HTERT RPE-1 (cell line): ENCODE measurements around the gene SAMD10.

Source experiments
- in situ Hi-C: fragments of 300-500 bp; cut with MboI; formaldehyde crosslinking; loops from 4 replicates; pipeline ENCODE4 v1.14.3; 2020; ENCODE audit warnings: low sequenced_read_pairs

The SAMD10 gene

DNA sequence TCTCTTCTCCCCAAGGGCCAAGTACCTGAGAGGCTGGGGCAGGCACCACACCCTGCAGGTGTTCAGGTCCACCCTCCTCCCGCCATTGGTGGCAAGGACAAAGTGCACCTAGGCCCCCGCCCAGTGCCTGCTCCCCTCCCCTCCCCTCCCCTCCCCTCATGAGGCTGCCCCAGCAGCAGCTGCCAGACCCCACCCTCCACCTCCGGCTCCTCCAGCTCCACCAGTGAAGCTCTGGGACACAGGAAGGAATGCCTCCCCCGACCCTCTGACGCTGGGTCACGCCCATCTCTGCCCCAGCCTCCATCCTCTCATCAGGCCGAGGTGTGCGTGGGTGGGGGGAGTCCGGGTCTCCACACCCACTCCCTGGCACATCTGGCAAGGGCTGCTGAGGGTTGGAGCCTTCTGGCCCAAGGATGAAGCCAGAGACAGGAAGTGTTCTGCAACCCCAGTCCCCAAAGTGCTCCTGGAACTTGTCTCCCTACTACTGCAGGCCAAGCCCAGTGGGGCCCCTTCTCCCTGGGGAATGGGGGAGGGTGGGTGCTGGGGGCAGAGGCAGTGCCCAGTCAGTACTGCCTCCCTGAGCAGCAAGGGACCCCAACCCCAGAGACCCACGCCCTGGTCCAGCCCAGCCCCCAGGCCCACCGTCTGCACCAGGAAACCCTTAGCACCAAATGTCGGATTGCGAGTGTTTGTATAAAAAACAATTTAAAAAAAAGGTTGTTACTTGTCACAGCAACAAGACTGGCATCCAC is 21.6 kb downstream of the SAMD10 start:
- in situ Hi-C loops, result no loop called here

DNA sequence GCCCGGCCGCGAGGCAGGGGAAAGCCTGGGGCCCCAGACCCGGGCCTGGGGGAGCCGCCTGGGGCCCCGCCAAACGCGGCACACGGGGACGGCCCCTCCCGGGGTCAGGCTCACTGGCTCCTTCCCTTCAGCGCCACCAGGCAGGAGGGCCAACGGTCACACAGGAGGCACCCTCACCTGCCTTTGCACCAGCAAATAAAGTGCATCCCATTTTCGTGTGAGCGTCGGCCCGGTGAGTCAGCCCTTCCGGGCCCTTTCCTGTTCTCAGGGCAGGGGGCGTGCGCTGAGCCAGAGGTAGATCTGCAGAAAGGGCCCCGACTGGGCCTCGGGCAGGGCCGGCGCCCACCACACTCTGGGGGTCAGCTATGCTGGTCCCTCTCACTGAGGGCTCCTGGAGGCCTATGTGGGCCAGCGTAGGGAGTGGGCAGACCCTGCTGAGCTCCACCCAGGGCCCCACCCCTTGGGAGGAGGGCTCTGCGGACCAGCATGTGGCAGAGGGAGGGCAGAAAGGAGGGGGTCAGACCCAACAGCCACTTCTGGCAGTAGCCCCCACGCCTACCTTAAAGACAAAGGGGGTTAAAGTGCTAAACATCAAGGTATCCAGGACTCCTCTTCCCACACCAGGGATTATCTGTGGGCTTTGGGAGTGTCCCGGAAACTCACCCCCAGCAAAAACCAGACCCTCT is 22.3 kb downstream of the SAMD10 start:
- in situ Hi-C loops, result no loop called here

DNA sequence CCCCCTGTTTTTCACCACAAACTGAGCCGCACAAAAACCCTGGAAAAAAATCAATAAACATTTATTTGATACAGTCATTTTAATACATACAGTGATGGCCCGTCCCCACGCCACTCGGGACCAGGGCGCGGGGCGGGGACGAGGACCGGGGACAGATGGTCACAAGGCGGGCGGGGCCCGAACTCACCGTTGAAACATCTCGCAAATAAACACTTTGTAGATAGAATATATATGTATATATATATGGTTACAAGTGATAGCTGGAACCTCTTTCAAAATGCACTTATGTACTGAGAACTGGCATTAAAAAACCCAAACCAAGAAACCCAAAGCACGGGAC is 22.8 kb downstream of the SAMD10 start:
- in situ Hi-C loops, result no loop called here

DNA sequence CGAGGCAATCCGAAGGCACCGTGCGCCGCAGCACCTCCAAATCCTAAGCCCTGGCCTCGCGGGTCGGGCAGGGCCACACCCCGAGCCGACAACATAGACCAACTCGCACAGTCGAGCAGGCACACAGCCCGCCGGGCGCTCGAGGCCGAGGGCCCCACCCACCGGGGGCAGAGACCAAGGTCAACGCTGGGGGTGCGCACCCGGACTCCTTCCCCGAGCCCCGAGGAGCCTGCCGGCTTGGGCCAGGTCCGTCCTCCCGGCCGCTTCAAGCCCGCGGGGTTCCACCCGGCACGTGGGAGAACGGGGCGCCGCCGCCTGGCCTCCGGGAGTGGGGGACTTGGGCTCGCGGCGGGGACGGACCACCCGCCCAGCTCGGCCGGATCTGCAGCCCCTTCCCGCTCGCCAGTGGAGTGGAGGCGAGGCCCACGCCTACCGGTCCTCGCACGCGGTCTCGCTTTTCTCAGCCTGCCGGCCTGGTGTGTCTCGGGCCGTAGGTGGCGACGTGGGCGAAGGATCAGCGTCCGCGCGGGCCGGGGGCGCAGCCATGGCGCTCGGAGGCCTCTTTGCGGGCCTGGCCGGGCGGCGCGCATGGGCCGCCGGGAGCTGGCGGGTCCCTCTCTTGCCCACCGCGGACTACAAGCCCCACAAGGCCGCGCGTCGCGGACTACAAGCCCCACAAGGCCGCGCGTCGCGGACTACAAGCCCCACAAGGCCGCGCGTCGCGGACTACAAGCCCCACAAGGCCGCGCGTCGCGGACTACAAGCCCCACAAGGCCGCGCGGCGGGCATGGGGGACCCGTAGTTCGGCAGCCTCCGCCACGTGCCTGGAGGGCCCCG is 23.4 kb downstream of the SAMD10 start, which contains the start of gene UCKL1:
Gene UCKL1 (minus strand): TSS at position 590 of the 837 bp plus-strand sequence. CDS start 44 bp downstream, at position 546.
- in situ Hi-C loops, result no loop called here

DNA sequence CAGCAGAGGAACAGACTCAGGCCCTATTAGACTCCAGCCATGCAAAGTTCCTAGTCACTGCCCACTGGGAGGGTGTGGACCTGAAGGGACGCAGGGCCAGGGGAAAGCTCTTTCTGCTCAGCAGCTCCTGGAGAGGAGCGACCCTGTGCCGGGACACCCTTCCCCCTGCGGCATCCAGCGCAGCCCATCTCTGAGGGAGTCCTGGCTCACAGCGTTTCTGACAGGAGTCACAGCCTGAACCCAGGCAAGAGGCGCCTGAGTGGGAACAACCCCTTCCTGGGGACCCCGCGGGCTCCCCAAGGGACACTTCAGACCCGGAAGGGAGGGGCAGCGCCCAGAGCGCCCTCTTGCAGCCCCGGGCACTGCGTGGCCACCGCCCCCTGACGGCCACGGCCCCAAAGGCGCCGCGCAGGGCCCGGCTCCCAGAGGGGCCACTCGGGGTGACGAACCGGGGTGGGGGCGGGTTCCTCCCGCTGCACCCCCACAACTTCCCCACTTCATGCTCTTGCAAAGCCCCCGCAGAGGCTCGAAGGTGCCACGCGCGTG is 24.1 kb downstream of the SAMD10 start:
- in situ Hi-C loops, result no loop called here

DNA sequence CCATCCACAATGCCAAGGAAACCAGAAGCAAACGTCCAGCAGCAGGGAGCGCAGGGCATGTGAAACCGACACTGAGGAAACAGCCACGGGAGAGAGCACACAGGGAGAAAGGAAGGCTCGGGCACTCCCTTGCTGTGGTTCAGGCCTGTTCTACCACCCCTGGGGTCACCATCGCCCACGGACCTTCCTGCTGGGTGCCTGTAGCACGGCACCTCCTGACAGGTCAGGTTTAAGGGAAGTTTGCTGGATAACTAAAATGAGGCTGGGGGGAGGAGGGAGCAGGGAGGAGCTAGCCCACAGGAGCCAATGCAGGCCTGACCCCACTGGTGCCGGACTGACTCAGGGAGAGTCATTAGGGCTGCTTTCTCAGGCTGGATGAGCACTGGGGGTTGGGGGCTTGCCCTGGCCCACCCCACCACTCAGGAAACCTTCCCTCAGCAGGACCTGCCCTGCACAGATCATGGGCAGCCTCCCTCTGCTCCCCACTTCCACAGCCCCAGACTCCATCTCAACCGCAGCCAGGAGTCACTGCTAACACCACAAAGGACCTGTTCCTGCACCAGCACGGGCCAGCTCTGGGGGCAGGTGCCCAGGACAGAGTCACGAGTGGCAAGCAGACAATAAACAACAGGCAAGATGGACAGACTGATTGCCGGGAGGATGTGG is 25.5 kb downstream of the SAMD10 start:
- in situ Hi-C loops, result no loop called here

DNA sequence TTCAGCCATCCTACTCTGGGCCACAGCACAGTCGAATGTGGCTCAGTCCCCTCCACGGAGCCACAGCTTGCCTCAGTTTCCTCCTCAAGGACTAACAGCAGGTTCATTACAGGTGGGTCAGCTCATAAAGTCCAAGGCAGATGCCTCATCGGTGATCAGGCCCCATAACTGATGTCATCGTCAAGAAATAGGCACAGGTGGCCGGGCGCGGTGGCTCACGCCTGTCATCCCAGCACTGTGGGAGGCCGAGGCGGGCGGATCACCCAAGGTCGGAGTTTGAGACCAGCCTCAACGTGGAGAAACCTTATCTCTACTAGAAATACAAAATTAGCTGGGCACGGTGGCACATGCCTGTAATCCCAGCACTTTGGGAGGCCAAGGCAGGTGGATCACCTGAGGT is 26.7 kb downstream of the SAMD10 start:
- in situ Hi-C loops, result no loop called here

DNA sequence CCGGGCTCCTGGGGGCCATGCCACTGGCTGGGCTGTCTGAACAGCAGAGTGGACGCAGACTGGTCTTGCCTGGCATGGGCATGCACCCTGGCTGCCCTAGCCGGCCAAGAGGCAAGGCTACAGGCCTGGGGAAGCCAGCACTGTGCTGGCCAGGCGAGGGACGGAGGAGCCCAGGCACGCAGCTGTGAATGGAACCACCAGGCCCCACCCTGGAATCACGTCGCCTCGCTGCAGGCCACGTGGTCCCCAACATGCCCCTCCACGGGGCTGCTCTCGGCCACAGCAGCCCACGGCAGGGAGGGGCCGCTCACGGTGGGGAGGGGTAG is 27.3 kb downstream of the SAMD10 start:
- in situ Hi-C loops, result no loop called here

DNA sequence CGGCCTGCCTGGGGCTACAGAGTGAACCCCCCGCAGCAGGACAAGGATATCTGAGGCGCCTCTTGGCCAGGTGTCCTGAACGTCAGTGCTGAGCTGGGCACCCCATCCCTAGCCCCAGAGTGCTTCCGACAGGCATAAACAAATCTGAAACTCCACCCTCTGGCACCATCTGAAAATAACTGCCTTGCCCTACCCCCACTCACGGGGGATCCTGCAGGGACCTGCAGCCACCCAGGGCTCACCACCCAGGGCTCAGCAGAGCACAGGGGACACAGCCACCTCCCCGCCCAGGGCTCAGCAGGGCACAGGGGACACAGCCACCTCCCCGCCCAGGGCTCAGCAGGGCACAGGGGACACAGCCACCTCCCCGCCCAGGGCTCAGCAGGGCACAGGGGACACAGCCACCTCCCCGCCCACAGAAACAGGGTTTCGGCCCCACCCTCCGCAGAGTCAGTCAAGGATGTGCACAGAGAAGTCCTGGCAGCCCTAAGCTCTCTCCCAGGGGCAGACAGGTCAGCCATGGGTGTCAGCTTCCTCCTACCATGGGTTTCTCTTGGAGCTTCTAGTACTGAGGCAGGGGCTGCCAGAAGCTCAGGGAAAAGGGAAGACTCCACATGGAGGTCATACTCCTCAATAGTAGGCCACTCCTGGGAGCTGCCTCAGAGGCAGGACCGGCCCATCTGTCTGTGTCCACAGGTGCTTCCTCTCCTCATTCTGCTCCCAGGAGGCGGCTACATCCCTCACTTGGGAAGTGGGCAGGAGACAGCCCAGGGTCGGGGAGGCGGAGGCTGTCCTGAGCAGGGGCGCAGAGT is 27.8 kb downstream of the SAMD10 start:
- in situ Hi-C loops, result no loop called here

DNA sequence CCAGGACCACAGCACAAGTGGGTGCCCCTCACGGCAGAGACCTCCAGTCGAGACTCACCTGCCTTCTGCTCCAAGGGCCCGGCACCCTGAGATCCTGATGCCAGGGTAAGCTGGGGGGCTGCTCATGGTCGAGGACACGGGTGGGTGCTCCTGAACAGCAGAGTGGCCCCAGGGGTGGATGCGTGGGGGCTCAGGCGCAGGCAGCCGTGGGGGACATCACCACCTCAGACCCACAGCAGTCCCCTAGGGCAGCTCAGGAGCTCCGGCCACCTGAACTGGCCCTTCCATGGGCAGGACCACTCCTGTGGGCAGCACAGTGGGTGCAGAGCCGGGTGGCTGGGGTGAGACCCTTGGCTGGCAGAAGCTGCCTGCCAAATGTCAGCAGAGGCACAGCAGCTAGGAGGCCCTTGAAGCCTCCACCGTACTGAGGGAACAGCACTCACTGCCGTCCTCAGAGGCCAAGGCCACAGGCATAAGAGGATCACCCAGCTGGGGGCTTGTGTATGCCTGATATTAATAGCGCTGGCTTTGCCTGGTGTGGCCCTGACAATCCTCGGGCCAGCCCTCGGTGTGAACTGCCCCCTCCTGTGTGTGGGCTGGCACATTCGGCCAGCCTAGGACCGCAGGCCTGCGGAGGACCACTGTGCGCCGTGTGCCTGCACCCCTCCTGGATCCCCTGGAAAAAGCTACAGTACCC is 28.6 kb downstream of the SAMD10 start:
- in situ Hi-C loops, result no loop called here

DNA sequence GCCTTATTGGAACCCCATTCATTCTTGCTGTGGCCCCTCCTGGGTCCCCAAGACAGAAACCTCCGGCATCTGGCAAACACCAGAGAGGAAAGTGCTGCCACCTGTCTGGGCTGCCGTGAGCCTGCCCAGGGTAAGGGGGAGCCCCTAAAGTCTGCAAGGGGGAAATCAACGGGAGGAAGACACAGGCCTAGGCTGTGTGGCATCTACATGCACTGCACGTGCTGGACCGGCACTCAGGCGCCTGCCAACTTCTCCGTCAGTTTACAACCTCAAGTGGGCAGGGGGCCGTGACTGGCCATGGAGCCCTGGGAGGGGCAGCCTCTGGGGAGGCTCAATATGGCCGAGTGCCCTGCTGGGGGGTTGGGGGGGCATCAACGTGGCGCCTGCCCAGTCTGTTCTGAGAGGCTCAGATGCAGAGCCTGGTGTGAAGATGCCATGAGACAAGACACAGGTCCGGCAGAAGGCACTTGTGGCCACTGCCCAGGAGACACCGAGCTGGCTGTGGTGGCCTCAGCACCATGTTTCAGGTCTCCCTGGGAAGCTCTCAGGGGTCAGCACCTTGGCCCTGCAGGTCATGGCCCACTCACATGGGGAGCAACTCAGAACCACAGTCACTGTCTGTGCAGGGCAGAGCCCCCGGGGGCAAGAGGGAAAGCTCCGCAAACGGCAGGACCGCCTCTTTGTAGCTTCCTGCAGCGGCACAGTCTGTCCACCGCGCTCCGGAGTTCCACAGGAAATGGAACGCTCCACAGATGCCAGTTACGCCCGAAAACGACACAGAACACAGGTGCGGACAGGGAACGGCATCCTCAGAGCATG is 31.6 kb downstream of the SAMD10 start:
- in situ Hi-C loops, result no loop called here

DNA sequence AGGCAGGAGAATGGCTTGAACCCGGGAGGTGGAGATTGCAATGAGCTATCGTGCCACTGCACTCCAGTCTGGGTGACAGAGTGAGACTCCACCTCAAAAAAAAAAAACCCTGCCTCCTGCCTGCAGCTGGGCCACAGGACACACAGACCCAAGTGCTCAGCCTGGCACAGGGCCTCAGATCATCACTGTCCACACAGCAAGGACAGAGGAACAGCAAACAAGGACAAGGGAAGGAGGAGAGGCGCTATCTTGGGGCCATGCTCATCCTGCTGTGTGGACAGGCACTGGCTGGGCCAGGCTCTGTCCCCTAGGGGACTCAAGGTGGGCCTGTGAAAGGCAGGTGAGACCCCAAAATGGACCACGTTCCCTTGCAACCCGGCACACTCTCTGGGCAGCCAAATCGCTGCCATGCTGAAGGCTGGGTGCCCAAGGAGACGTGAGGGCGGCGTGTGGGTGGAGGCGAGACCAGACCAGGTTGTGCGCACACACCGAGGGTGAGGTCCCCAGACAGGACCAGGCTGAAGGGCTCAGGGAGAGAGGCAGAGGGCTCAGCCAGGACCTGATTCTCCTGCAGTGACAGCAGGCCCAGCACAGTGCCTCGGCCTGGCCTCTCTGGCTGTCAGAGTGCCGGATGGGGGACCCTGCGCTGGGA is 32.3 kb downstream of the SAMD10 start:
- in situ Hi-C loops, result no loop called here

DNA sequence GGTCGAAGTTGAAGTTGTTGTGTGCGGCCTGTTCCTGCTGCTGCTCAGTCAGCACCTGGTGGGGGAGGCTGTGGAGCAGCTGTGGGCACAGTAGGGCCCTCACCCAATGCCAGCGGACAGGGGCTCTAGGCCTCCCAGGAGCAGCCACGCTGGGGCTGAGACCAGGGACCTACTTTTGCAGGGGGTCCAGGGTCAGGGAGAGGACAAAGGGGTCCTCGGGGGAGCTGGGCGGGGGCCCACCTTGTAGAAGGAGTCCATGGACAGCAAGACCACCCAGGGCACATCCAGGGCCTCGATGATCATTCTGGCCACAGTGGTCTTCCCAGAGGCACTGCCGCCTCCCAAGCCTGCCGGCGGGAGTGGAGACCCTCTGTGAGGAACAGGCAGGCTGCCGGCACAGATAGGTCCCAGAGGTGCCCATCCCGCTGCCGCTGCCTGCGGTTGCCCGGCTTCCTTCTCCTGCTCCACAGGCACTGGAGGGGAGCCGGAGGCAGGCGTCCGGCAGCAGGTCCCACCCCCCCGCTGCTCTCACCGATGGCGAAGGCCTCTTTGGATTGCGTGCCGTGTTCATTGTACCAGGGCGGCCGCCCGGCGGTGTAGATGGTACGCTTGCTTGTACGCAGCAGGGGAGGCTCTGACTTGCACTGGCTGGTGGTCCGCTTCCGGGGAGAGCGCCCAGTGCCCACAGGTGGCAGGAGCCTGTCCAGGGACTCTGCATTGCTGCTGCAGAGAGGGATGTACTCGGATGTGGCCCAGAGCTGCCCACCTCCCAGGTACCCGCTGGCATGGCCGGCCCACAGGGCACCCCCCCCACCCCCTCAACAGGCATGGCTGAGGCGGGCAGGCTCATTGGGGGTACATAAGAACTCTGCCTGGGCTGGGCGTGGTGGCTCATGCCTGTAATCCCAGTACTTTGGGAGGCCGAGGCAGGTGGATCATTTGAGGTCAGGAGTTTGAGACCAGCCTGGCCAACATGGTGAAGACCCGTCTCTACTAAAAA is 33.2 kb downstream of the SAMD10 start:
- in situ Hi-C loops, result no loop called here

DNA sequence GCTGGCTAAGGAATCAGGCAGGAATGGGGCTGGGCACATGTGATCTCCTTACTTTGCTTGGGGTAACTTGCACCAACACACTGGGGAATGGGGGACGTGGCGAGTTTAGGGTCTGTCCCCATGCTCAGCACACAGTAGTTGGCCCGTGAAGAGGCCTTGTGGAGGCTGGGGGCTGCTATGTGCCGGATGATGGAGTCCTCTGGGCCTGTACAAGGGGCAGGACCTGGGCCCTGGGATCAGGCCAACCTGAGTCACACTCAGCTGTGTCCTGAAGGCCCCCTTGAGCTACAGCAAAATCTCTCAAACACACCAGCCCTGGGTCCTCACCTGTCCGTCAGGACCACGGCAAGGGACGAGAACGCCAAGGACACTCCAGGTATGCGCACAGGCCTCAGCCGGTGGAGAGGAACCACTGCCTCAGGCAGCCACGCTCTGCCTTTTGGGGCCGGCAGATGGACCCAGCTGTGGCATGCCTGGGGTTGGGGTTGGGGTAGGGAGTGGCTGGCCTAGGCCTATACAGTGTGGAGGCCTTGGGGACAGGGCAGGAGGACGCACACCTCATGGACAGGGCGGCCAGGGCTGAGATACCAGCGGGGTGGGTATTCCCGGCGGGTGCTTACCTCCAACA is 34.3 kb downstream of the SAMD10 start:
- in situ Hi-C loops, result no loop called here

DNA sequence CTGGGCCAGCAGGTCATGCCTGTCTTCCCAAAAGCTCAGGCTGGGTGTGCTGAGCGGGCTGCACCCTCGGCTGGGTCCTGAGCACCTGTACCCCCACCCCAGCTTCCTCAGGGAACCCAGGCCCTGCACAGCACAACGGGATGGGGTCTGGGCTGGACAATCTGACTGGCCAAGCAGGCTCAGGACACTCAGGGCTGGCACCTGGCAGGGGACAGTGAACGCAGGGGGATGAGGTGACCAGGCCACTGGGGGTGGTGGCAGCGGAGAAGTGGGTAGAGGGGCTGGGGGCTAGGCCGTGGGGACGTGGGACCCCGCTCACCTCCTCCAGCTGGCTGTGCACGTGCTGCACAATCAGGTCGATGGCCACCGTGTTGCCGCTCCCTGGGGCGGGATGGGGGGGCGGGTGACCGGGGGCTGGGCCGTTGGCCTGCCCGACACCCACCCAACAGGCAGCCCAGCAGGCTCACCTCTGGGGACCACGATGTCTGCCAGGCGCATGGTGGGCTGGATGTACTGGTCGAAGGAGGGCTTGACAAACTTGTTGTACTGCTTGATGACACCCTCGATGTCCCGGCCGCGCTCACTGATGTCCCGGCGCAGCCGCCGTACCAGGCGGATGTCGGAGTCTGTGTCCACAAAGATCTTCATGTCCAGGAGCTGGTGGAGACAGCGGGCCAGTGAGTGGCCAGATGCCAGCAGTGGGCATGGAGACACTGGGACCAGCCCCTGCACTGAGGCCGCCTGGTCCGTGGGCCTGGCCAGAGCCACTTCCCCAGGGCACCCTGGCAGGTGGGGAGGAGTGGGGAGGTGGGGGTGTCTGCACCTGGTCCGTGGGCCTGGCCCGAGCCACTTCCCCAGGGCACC is 35.1 kb downstream of the SAMD10 start:
- in situ Hi-C loops, result no loop called here

DNA sequence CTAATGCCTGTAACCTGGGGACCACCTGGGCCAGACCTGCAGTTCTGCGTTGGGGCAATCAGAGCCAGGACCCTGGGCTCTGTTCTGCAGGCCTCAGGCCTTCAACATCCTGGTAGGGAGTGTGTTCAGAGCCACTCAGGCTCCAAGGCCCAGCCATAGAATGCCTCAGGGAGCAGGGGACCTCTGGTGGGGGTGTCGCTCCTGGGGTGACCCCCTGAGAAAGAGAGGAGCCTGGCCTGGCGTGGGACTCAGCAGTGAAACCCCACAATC is 35.7 kb downstream of the SAMD10 start:
- in situ Hi-C loops, result no loop called here
